Mesendoderm (in vitro differentiated cells): ENCODE results near the gene ADAMTS14.
"Not testable (repeated sequence)": the region's sequence is repeated elsewhere in the genome, so short reads cannot be mapped to it uniquely, and the experiment has no call there.

Source experiments
- DNase-seq: peaks from one replicate; pipeline ENCODE4 v3.0.0; 2013
- H2AK5ac ChIP-seq: 2 replicates; pipeline ENCODE4 v1.6.1; 2013; ENCODE audit warnings: low read length, inconsistent platforms
- H2BK120ac ChIP-seq: 2 replicates; pipeline ENCODE4 v1.6.1; 2013; ENCODE audit warnings: low read depth, mild to moderate bottlenecking, low read length, moderate library complexity, mixed read lengths
- H2BK15ac ChIP-seq: replicated peaks from 2 replicates; pipeline ENCODE4 v1.6.1; 2013; ENCODE audit warnings: low read depth, mild to moderate bottlenecking, moderate library complexity
- H2BK5ac ChIP-seq: 2 replicates; pipeline ENCODE4 v1.6.1; 2013; ENCODE audit warnings: low read length, inconsistent platforms
- H3K18ac ChIP-seq: 2 replicates; pipeline ENCODE4 v1.6.1; 2013; ENCODE audit warnings: mild to moderate bottlenecking, low read length, mixed read lengths
- H3K23ac ChIP-seq: one replicate; pipeline ENCODE4 v1.6.1; 2013; ENCODE audit warnings: low read length
- H3K27ac ChIP-seq: 2 replicates; pipeline ENCODE4 v1.5.1; 2013; ENCODE audit warnings: low read depth, mild to moderate bottlenecking, inconsistent platforms, low read length, moderate library complexity
- H3K27me3 ChIP-seq: 2 replicates; pipeline ENCODE4 v1.6.1; 2013; ENCODE audit warnings: low read length, control low read depth, mild to moderate bottlenecking, inconsistent platforms; ENCODE audit not compliant: insufficient read depth, poor library complexity
- H3K36me3 ChIP-seq: 2 replicates; pipeline ENCODE4 v1.6.1; 2013; ENCODE audit warnings: low read length, inconsistent platforms; ENCODE audit not compliant: control insufficient read depth, insufficient read depth
- H3K4ac ChIP-seq: one replicate; pipeline ENCODE4 v1.6.1; 2013; ENCODE audit warnings: low read depth, mild to moderate bottlenecking, low read length, moderate library complexity
- H3K4me1 ChIP-seq: 2 replicates; pipeline ENCODE4 v1.6.1; 2013; ENCODE audit warnings: low read depth, low read length, inconsistent platforms; ENCODE audit not compliant: control insufficient read depth
- H3K4me2 ChIP-seq: 2 replicates; pipeline ENCODE4 v1.6.1; 2013; ENCODE audit warnings: low read length
- H3K4me3 ChIP-seq: 2 replicates; pipeline ENCODE4 v1.5.1; 2013; ENCODE audit warnings: mild to moderate bottlenecking, low read length
- H3K56ac ChIP-seq: one replicate; pipeline ENCODE4 v1.6.1; 2013; ENCODE audit warnings: low read length
- H3K79me1 ChIP-seq: 2 replicates; pipeline ENCODE4 v1.6.1; 2013; ENCODE audit warnings: low read length, inconsistent platforms
- H3K79me2 ChIP-seq: 2 replicates; pipeline ENCODE4 v1.6.1; 2013; ENCODE audit warnings: mild to moderate bottlenecking, low read length; ENCODE audit not compliant: control insufficient read depth, insufficient read depth
- H3K9ac ChIP-seq: 2 replicates; pipeline ENCODE4 v1.6.1; 2013; ENCODE audit warnings: low read length, inconsistent platforms
- H4K5ac ChIP-seq: one replicate; pipeline ENCODE4 v1.6.1; 2013; ENCODE audit warnings: low read length
- H4K8ac ChIP-seq: one replicate; pipeline ENCODE4 v1.6.1; 2013; ENCODE audit warnings: low read depth, mild to moderate bottlenecking, control low read depth, low read length, moderate library complexity
- WGBS: extraction: QIAGEN DNeasy Blood & Tissue Kit; methylation state at CpG from one replicate; pipeline ENCODE4 v1.1.7; 2013; ENCODE audit warnings: low lambda C conversion rate, missing lambda C conversion rate; ENCODE audit not compliant: insufficient coverage; ENCODE audit errors: extremely low coverage; 5-methylcytosine and 5-hydroxymethylcytosine counted together

ADAMTS14 gene

DNA sequence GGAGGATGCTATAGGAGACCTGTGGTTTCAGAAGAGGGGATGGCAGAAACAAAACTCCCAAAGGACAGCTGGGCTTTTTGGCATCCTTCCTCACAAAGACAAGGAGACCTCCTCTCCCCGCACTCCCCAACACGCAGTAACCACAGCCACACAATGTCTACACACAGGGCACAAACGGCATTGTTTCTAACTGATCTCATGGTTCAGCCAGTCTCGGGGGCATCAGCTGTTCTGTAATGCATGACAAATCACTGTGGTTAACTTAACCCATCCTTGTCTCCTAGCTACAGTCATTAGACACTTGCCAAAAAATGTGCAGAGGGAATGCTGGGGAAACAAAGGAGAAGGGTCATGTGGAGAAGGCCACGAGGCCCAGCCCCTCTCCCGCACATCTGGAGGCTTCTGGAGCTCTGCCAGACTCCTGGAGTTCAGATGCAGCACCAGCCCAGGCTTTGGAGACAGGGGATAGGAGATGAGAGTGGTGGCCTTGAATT is 7.6 kb upstream of the ADAMTS14 start:
- Histone ChIP-seq H3K27ac (no peak overlapping the region), H3K23ac (no peak overlapping the region), H2BK5ac (no peak overlapping the region), H3K4me1 (no peaks in the 10 kb centered on the region), H2AK5ac (no peak overlapping the region), H4K5ac (no peak overlapping the region), H3K56ac (no peak overlapping the region), H2BK15ac (no peak overlapping the region), H3K4me2 (no peak overlapping the region), H3K4me3 (no peak overlapping the region), H3K4ac (no peak overlapping the region), H3K79me1 (no peaks in the 10 kb centered on the region), H3K79me2 (no peaks in the 10 kb centered on the region), H3K9ac (no peak overlapping the region), H3K18ac (no peak overlapping the region), H4K8ac (no peak overlapping the region), H3K36me3 (no peaks in the 10 kb centered on the region), H3K27me3 (no peaks in the 10 kb centered on the region), H2BK120ac (no peak overlapping the region)
- no CpG with 5 or more reads among the region's 6 CpGs for WGBS
- peak; percentile 42 for DNase-seq

DNA sequence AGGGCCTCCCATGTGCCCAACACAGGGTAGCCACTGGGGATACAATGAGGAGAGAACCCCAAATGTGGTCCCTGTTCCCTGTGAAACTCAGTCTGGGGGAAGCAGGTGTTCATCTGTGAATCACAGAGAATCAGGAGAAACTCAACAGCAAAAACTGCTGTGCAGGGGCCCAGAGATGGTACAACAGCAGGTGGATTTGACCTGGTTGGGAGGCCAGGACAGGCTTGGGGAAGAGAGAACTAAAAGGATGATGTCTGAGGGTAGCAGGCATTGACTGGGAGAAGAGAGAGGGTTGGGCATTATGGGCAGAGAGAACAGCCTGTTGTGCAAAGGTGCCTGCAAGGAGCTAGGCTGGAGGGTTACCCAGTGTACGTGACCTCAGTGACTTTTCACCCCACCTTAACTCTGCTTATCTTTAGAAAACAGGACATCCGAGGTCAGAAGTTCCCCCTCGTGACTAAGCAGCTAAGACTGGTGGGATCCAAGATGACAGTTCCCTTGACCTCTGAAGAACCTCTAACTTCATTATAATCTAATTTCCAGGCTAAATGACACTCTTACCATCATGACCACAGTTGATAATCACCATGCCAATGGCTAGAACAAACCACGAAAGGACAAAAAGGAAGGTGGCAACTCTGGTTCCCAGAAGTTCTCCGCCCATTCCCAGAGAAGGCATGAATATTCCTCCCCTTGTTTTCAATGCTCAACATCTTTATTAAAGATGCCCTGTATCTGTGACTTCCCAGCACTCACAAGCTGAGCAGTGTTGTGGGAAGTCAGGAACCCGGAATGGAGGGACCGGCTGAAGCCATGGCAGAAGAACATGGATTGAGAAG is 5.1 kb upstream of the ADAMTS14 start:
- no peaks in the 10 kb centered on the region for H3K36me3 ChIP-seq
- no peak overlapping the region for H2AK5ac ChIP-seq
- H3K27me3 ChIP-seq, result no peaks in the 10 kb centered on the region
- no peak overlapping the region for H3K4ac ChIP-seq
- no peak overlapping the region for H2BK15ac ChIP-seq
- H3K27ac ChIP-seq, result no peak overlapping the region
- no peaks in the 10 kb centered on the region for H3K79me1 ChIP-seq
- no peak overlapping the region for H3K4me2 ChIP-seq
- DNase-seq, result no peak
- H3K4me1 ChIP-seq, result no peaks in the 10 kb centered on the region
- H3K23ac ChIP-seq, result no peak overlapping the region
- H2BK5ac ChIP-seq, result no peak overlapping the region
- no peak overlapping the region for H3K4me3 ChIP-seq
- H3K79me2 ChIP-seq, result no peaks in the 10 kb centered on the region
- no peak overlapping the region for H3K56ac ChIP-seq
- no peak overlapping the region for H4K8ac ChIP-seq
- no peak overlapping the region for H3K18ac ChIP-seq
- no peak overlapping the region for H3K9ac ChIP-seq
- H2BK120ac ChIP-seq, result no peak overlapping the region
- WGBS, result no CpG with 5 or more reads among the region's 7 CpGs
- no peak overlapping the region for H4K5ac ChIP-seq

DNA sequence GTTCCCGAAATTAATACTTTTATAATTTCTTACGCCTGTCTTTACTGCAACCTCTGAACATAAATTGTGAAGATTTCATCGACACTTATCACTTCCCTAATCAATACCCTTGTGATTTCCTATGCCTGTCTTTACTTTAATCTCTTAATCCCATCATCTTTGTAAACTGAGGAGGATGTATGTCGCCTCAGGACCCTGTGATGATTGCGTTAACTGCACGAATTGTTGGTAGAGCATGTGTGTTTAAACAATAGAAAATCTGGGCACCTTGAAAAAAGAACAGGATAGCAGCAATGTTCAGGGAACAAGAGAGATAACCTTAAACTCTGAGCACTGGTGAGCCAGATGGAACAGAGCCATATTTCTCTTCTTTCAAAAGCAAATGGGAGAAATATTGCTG is 4.5 kb upstream of the ADAMTS14 start:
- not testable (repeated sequence) for H3K79me2 ChIP-seq, H3K36me3 ChIP-seq, H4K8ac ChIP-seq, DNase-seq, H3K27me3 ChIP-seq, H4K5ac ChIP-seq, H2BK15ac ChIP-seq, H3K56ac ChIP-seq, H3K9ac ChIP-seq, H3K4me2 ChIP-seq, H3K4me3 ChIP-seq, H2AK5ac ChIP-seq, H3K4me1 ChIP-seq, H2BK5ac ChIP-seq, H3K23ac ChIP-seq, H3K27ac ChIP-seq, H3K18ac ChIP-seq, H2BK120ac ChIP-seq, H3K79me1 ChIP-seq, H3K4ac ChIP-seq
- WGBS, result no CpG with 5 or more reads among the region's 6 CpGs

DNA sequence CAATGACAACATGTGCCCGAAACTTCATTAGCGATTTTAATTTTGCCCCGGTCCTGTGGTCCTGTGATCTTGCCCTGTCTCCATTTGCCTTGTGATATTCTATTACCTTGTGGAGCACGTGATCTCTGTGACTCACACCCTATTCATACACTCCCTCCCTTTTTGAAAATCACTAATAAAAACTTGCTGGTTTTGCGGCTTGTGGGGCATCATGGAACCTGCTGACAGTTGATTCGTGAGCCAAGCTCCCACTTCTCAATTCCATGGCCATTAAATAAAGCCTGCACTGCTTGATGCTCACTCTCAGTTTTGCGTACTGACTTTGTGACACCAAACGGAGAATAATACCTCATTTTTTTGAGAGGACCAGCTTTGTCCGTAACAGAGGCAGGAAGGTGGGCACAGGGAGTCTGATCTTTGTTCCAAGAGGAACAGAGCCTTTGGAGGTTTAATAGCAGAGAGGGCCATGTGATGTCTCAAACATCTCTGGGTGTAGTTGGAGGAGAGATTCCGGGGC is 3.8 kb upstream of the ADAMTS14 start:
- Histone ChIP-seq H4K8ac (no peak overlapping the region), H3K27me3 (no peaks in the 10 kb centered on the region), H2BK5ac (no peak overlapping the region), H3K23ac (no peak overlapping the region), H3K27ac (no peak overlapping the region), H3K18ac (no peak overlapping the region), H3K4ac (no peak overlapping the region), H3K79me1 (no peaks in the 10 kb centered on the region), H3K9ac (no peak overlapping the region), H3K36me3 (no peaks in the 10 kb centered on the region), H2BK120ac (no peak overlapping the region), H3K4me3 (no peak overlapping the region), H3K4me2 (no peak overlapping the region), H2BK15ac (no peak overlapping the region), H2AK5ac (no peak overlapping the region), H3K56ac (no peak overlapping the region), H3K79me2 (no peaks in the 10 kb centered on the region), H3K4me1 (no peaks in the 10 kb centered on the region), H4K5ac (no peak overlapping the region)
- WGBS, result no CpG with 5 or more reads among the region's 10 CpGs
- DNase-seq, result no peak

DNA sequence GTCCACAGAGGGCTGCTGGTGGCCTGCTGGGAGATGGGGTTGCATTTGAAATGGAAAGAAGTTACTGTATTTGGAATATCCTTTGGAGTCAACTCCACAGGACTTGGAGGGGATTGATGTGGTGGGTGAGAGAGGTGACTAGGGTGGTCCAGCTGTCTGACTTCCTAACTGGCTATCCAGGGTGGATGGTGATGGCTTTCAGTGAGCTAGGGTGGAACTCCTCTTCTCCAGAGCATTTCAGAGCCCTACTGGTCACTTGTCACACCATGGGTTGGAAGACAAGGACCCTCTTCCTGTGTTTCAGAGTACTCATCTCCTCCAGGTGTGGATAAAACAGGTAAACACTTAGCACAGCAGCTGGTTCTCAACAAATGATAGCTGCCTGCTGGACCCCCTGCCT is 3.3 kb upstream of the ADAMTS14 start:
- Histone ChIP-seq H3K9ac (no peak overlapping the region), H2BK5ac (no peak overlapping the region), H3K79me2 (no peaks in the 10 kb centered on the region), H3K27me3 (no peaks in the 10 kb centered on the region), H3K79me1 (no peaks in the 10 kb centered on the region), H3K56ac (no peak overlapping the region), H4K5ac (no peak overlapping the region), H2BK120ac (no peak overlapping the region), H3K4me3 (no peak overlapping the region), H3K4me1 (no peaks in the 10 kb centered on the region), H2BK15ac (no peak overlapping the region), H3K36me3 (no peaks in the 10 kb centered on the region), H3K27ac (no peak overlapping the region), H4K8ac (no peak overlapping the region), H2AK5ac (no peak overlapping the region), H3K4ac (no peak overlapping the region), H3K4me2 (no peak overlapping the region), H3K18ac (no peak overlapping the region), H3K23ac (no peak overlapping the region)
- no peak for DNase-seq
